ENCODE data around the gene AOAH. TPM values are rescaled to one million over a fixed set of nuclear protein-coding genes. Genes with fewer than 3 reads are reported as not detected.

The AOAH gene
- total RNA-seq, 4 donors from 2014 or later, result 0.69 to 3.2 (median 2.2) TPM

GRCh38 chr7:36752026-36752711 is 27.9 kb upstream of the AOAH start:
- intact Hi-C loops (cut with DNase I; ENCODE audit: low total_unique reads), result no loop called here
- 81 to 84% methylated on average over 2 of the region's 2 CpGs for WGBS, 2 donors
- DNase-seq (ENCODE audit: low spot score in 2 of 2), result no peak
- H3K4me3 ChIP-seq (ENCODE audit: low read depth, poor library complexity, severe bottlenecking), result no peak overlapping the region
- TF ChIP-seq CTCF (IDR thresholded peaks at IDR 0.05) (no peak), POLR2A (IDR thresholded peaks at IDR 0.05) (no peak)

- no peak overlapping the region for H3K4me3 ChIP-seq (ENCODE audit: low read depth, poor library complexity, severe bottlenecking)
- TF ChIP-seq POLR2A (IDR thresholded peaks at IDR 0.05) (no peak), CTCF (IDR thresholded peaks at IDR 0.05) (no peak)
- DNase-seq (ENCODE audit: low spot score in 2 of 2), result no peak
- intact Hi-C loops (cut with DNase I; ENCODE audit: low total_unique reads), result no loop called here
- WGBS, 2 donors, result 67 to 78% methylated on average over 5 of the region's 5 CpGs
Observed at GRCh38 chr7:36750451-36750850, 26.2 kb upstream of the AOAH start.

GRCh38 chr7:36749282-36749960 is 25.1 kb upstream of the AOAH start:
- DNase-seq (ENCODE audit: low spot score in 2 of 2), result no peak
- TF ChIP-seq POLR2A (IDR thresholded peaks at IDR 0.05) (no peak), CTCF (IDR thresholded peaks at IDR 0.05) (no peak)
- 78 to 88% methylated on average over 2 of the region's 2 CpGs for WGBS, 2 donors
- intact Hi-C loops (cut with DNase I; ENCODE audit: low total_unique reads), result no loop called here
- H3K4me3 ChIP-seq (ENCODE audit: low read depth, poor library complexity, severe bottlenecking), result no peak overlapping the region

GRCh38 chr7:36748017-36748487 is 23.8 kb upstream of the AOAH start:
- no peak for DNase-seq (ENCODE audit: low spot score in 2 of 2)
- TF ChIP-seq POLR2A (IDR thresholded peaks at IDR 0.05), result no peak
- no peak for TF ChIP-seq CTCF (IDR thresholded peaks at IDR 0.05)
- intact Hi-C loops (cut with DNase I; ENCODE audit: low total_unique reads), result no loop called here
- whole genome bisulfite sequencing, 2 donors, result 79 to 81% methylated on average over 7 of the region's 7 CpGs
- H3K4me3 ChIP-seq (ENCODE audit: low read depth, poor library complexity, severe bottlenecking), result no peak overlapping the region

GRCh38 chr7:36747280-36748016 is 23.2 kb upstream of the AOAH start:
- H3K4me3 ChIP-seq (ENCODE audit: low read depth, poor library complexity, severe bottlenecking), result no peak overlapping the region
- TF ChIP-seq POLR2A (IDR thresholded peaks at IDR 0.05) (no peak), CTCF (IDR thresholded peaks at IDR 0.05) (no peak)
- intact Hi-C loops (cut with DNase I; ENCODE audit: low total_unique reads), result no loop called here
- DNase-seq (ENCODE audit: low spot score in 2 of 2), result no peak
- WGBS, 2 donors, result 77 to 78% methylated on average over 4 of the region's 4 CpGs
